ENCODE results near the gene MARCHF3. TPM values are rescaled to one million over a fixed set of nuclear protein-coding genes. Genes with fewer than 3 reads are reported as not detected.

The MARCHF3 gene
- total RNA-seq, 1 experiment from 2014 or later = 0.61 TPM

- no peaks in the 10 kb centered on the region for H3K4me1 Mint-ChIP-seq (ENCODE audit: low read depth, unreplicated experiment)
- POLR2A ChIA-PET = no interaction called here
- no peaks in the 10 kb centered on the region for H3K9me3 Mint-ChIP-seq (ENCODE audit: unreplicated experiment)
- H3K36me3 Mint-ChIP-seq (ENCODE audit: insufficient read depth, unreplicated experiment) = peaks cover 77% of the 10 kb centered on the region
- intact Hi-C loops (cut with micrococcal nuclease; ENCODE audit: unreplicated experiment) = no loop called here
- no peak overlapping the region for H3K4me3 ChIP-seq (ENCODE audit: low read depth, low read length)
- H3K27ac Mint-ChIP-seq (ENCODE audit: unreplicated experiment) = no peak overlapping the region
- H3K4me3 Mint-ChIP-seq (ENCODE audit: unreplicated experiment) = no peak overlapping the region
- no peaks in the 10 kb centered on the region for H3K27me3 ChIP-seq (replicated peaks; ENCODE audit: control insufficient read depth, insufficient read depth, low read length)
- DNase-seq = no peak
- no peak for TF ChIP-seq CTCF (IDR thresholded peaks at IDR 0.05; ENCODE audit: insufficient read depth in 1 of 2, low read depth in 1 of 2, low read length in 1 of 2, severe bottlenecking in 1 of 2, unreplicated experiment in 1 of 2)
- no peaks in the 10 kb centered on the region for H3K4me1 ChIP-seq
- no TSS peak for BruUV-seq (replicated peaks)
- CTCF ChIA-PET = no interaction called here
- H3K36me3 ChIP-seq (ENCODE audit: control insufficient read depth, insufficient read depth, low read length) = peaks cover 2% of the 10 kb centered on the region; the same call in 1 of the 2 replicates
- H3K9me3 ChIP-seq = no peaks in the 10 kb centered on the region
- no peaks in the 10 kb centered on the region for H3K27me3 Mint-ChIP-seq (ENCODE audit: insufficient read depth, unreplicated experiment)
Observed at GRCh38 chr5:126826619-126827215, 203.6 kb downstream of the MARCHF3 start.

GRCh38 chr5:126819253-126819652, 211.1 kb downstream of the MARCHF3 start:
- Mint-ChIP-seq H3K27me3 (ENCODE audit: insufficient read depth, unreplicated experiment) (no peaks in the 10 kb centered on the region), H3K9me3 (ENCODE audit: unreplicated experiment) (no peaks in the 10 kb centered on the region), H3K4me3 (ENCODE audit: unreplicated experiment) (no peak overlapping the region), H3K27ac (ENCODE audit: unreplicated experiment) (no peak overlapping the region), H3K36me3 (ENCODE audit: insufficient read depth, unreplicated experiment) (peaks cover 64% of the 10 kb centered on the region), H3K4me1 (ENCODE audit: low read depth, unreplicated experiment) (no peaks in the 10 kb centered on the region)
- POLR2A ChIA-PET = no interaction called here
- H3K27me3 ChIP-seq (replicated peaks; ENCODE audit: control insufficient read depth, insufficient read depth, low read length) = no peaks in the 10 kb centered on the region
- H3K4me3 ChIP-seq (ENCODE audit: low read depth, low read length) = no peak overlapping the region
- H3K36me3 ChIP-seq (ENCODE audit: control insufficient read depth, insufficient read depth, low read length) = peaks cover 2% of the 10 kb centered on the region; the same call in 1 of the 2 replicates
- no peaks in the 10 kb centered on the region for H3K9me3 ChIP-seq
- CTCF ChIA-PET = no interaction called here
- intact Hi-C loops (cut with micrococcal nuclease; ENCODE audit: unreplicated experiment) = no loop called here
- TF ChIP-seq CTCF (IDR thresholded peaks at IDR 0.05; ENCODE audit: insufficient read depth in 1 of 2, low read depth in 1 of 2, low read length in 1 of 2, severe bottlenecking in 1 of 2, unreplicated experiment in 1 of 2) = no peak
- no TSS peak for BruUV-seq (replicated peaks)
- DNase-seq = no peak
- H3K4me1 ChIP-seq = no peaks in the 10 kb centered on the region

GRCh38 chr5:126818736-126819135, 211.6 kb downstream of the MARCHF3 start:
- Mint-ChIP-seq H3K36me3 (ENCODE audit: insufficient read depth, unreplicated experiment) (peaks cover 69% of the 10 kb centered on the region), H3K4me1 (ENCODE audit: low read depth, unreplicated experiment) (no peaks in the 10 kb centered on the region), H3K27ac (ENCODE audit: unreplicated experiment) (no peak overlapping the region), H3K4me3 (ENCODE audit: unreplicated experiment) (no peak overlapping the region), H3K27me3 (ENCODE audit: insufficient read depth, unreplicated experiment) (no peaks in the 10 kb centered on the region), H3K9me3 (ENCODE audit: unreplicated experiment) (no peaks in the 10 kb centered on the region)
- ChIA-PET CTCF (no interaction called here), POLR2A (no interaction called here)
- no TSS peak for BruUV-seq (replicated peaks)
- H3K4me3 ChIP-seq (ENCODE audit: low read depth, low read length) = no peak overlapping the region
- no peaks in the 10 kb centered on the region for H3K4me1 ChIP-seq
- H3K9me3 ChIP-seq = no peaks in the 10 kb centered on the region
- no peak for DNase-seq
- H3K27me3 ChIP-seq (replicated peaks; ENCODE audit: control insufficient read depth, insufficient read depth, low read length) = no peaks in the 10 kb centered on the region
- H3K36me3 ChIP-seq (ENCODE audit: control insufficient read depth, insufficient read depth, low read length) = peaks cover 2% of the 10 kb centered on the region; the same call in 1 of the 2 replicates
- intact Hi-C loops (cut with micrococcal nuclease; ENCODE audit: unreplicated experiment) = no loop called here
- no peak for TF ChIP-seq CTCF (IDR thresholded peaks at IDR 0.05; ENCODE audit: insufficient read depth in 1 of 2, low read depth in 1 of 2, low read length in 1 of 2, severe bottlenecking in 1 of 2, unreplicated experiment in 1 of 2)

Other genes with a start within 250 kb of the MARCHF3 start
- gene C5orf63, start 42.9 kb upstream of the MARCHF3 start, total RNA-seq (2022) = 7.6 and 10.5 TPM in 2 replicates